ENCODE data around the gene NDFIP1.

Gene NDFIP1

DNA sequence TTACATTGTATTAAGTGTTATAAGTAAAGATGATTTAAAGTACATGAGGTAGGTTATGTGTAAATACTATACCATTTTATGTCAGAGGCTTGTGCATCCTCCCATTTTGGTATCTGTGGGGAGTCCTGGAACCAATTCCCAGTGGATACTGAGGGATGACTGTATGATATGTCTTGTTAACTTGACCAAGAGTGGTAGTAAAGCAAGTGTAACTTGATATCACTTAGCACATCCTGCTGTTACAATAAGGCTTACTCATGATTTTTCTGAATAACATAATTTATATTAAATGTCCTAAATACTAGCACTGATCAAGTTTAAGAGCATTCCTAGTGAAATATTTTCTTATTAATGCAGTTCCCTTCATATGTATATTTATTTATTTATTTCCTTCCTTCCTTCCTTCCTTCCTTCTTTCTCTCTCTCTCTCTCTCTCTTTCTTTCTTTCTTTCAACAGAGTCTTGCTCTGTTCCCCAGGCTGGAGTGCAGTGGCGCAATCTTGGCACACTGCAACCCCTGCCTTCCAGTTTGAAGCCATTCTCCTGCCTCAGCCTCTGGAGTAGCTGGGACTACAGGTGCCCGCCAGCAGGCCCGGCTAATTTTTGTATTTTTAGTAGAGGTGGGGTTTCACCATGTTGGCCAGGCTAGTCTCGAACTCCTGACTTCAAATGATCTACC lies 7.5 kb downstream of the NDFIP1 start (continued):
- TF ChIP-seq, protein P1, sequence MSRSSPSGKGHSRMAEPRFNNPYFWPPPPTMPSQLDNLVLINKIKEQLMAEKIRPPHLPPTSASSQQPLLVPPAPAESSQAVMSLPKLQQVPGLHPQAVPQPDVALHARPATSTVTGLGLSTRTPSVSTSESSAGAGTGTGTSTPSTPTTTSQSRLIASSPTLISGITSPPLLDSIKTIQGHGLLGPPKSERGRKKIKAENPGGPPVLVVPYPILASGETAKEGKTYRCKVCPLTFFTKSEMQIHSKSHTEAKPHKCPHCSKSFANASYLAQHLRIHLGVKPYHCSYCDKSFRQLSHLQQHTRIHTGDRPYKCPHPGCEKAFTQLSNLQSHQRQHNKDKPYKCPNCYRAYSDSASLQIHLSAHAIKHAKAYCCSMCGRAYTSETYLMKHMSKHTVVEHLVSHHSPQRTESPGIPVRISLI (tag by site-specific recombination; IDR thresholded peaks at IDR 0.05), result no peak
- no peak for TF ChIP-seq BCL11B (tag by site-specific recombination; IDR thresholded peaks at IDR 0.05; ENCODE audit: low read depth)
- no peak for TF ChIP-seq ZNF670 (tag by site-specific recombination; IDR thresholded peaks at IDR 0.05; ENCODE audit: low read depth)
- TF ChIP-seq RBAK (tag by site-specific recombination; IDR thresholded peaks at IDR 0.05), result no peak
- TF ChIP-seq ZBTB21 (tag by site-specific recombination; IDR thresholded peaks at IDR 0.05), result no peak
- no peak for TF ChIP-seq FEZF1 (tag by site-specific recombination; IDR thresholded peaks at IDR 0.05)
- no peak for TF ChIP-seq KLF8 (tag by site-specific recombination; IDR thresholded peaks at IDR 0.05)
- TF ChIP-seq ZBTB20 (tag by site-specific recombination; IDR thresholded peaks at IDR 0.05), result no peak
- no peak for TF ChIP-seq ZBTB8A (tag by site-specific recombination; IDR thresholded peaks at IDR 0.05)

DNA sequence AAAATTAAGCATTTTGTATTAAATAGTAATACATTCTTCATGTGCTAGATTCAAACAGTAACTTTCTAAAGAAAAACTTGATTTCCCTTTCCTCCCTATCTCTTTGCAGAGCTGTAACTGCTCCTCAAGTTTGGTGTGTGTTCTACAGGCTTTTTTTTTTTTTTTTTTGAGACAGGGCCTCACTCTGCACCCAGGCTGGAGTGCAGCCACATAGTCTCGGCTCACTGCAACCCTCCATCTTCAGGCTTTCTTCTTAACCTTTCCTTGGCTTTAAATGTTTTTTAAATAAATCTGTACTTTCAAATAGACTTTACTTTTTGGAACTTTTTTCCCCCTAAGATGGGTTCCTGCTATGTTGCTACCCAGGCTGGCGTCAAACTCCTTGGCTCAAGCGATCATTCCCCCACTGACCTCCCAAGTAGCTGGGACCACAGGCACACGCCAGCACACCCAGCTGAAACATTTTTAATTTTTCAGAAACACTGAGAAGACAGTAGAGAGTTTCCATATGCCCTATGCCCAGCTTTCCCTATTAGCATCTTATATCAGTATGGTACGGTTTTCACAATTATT lies 9.1 kb downstream of the NDFIP1 start:
- H3K27ac ChIP-seq (ENCODE audit: extremely low read depth, low read depth, low read length), result no peak overlapping the region
- peaks cover 0 to 15% of the 10 kb centered on the region in 2 experiments; a peak in 2 of 3 replicates for H3K36me3 ChIP-seq (ENCODE audit: control insufficient read depth in 2 of 2, insufficient read depth in 1 of 2, low read length in 2 of 2)
- H3K9me3 ChIP-seq (ENCODE audit: control insufficient read depth, insufficient read depth, low read depth, low read length), result no peaks in the 10 kb centered on the region
- CTCF ChIA-PET, result interaction anchor here (0.7 kb wide), 1 partner anchor 171 kb away, joined by 4 read pairs; no protein-coding TSS in a partner anchor
- POLR2A ChIA-PET, result no interaction called here
- H3K4me1 ChIP-seq (ENCODE audit: control insufficient read depth, insufficient read depth, low read length), result peaks cover 18% of the 10 kb centered on the region
- no peak overlapping the region for H3K4me3 ChIP-seq (ENCODE audit: low read depth, low read length)
- TF ChIP-seq REPIN1 (tag by site-specific recombination; IDR thresholded peaks at IDR 0.05; ENCODE audit: low read depth), result no peak
- no peak for TF ChIP-seq ZNF324 (tag by site-specific recombination; IDR thresholded peaks at IDR 0.05)
- TF ChIP-seq ZBTB1 (tag by site-specific recombination; IDR thresholded peaks at IDR 0.05), result no peak
- TF ChIP-seq ZNF174 (tag by site-specific recombination; IDR thresholded peaks at IDR 0.05), result no peak
- no peak for TF ChIP-seq OSR2 (tag by site-specific recombination; IDR thresholded peaks at IDR 0.05)
- TF ChIP-seq, protein P2, sequence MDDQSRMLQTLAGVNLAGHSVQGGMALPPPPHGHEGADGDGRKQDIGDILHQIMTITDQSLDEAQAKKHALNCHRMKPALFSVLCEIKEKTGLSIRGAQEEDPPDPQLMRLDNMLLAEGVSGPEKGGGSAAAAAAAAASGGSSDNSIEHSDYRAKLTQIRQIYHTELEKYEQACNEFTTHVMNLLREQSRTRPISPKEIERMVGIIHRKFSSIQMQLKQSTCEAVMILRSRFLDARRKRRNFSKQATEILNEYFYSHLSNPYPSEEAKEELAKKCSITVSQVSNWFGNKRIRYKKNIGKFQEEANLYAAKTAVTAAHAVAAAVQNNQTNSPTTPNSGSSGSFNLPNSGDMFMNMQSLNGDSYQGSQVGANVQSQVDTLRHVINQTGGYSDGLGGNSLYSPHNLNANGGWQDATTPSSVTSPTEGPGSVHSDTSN (CRISPR knock-in tag; IDR thresholded peaks at IDR 0.05), result no peak
- TF ChIP-seq, protein P3, sequence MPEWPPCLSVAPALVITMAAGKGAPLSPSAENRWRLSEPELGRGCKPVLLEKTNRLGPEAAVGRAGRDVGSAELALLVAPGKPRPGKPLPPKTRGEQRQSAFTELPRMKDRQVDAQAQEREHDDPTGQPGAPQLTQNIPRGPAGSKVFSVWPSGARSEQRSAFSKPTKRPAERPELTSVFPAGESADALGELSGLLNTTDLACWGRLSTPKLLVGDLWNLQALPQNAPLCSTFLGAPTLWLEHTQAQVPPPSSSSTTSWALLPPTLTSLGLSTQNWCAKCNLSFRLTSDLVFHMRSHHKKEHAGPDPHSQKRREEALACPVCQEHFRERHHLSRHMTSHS (tag by site-specific recombination; IDR thresholded peaks at IDR 0.05), result no peak
- TF ChIP-seq ZNF10 (tag by site-specific recombination; IDR thresholded peaks at IDR 0.05), result no peak
- no peak for TF ChIP-seq GLIS1 (tag by site-specific recombination; IDR thresholded peaks at IDR 0.05)
- no peak for TF ChIP-seq ZNF701 (tag by site-specific recombination; IDR thresholded peaks at IDR 0.05)
- TF ChIP-seq HOXC10 (CRISPR knock-in tag; IDR thresholded peaks at IDR 0.05), result no peak
- no peak for TF ChIP-seq SETDB1 (IDR thresholded peaks at IDR 0.05; ENCODE audit: insufficient read length, low read length)
- no peak for TF ChIP-seq IKZF3 (tag by site-specific recombination; IDR thresholded peaks at IDR 0.05)
- TF ChIP-seq ZNF670 (tag by site-specific recombination; IDR thresholded peaks at IDR 0.05; ENCODE audit: low read depth), result no peak
- no peak for TF ChIP-seq SCRT1 (tag by site-specific recombination; IDR thresholded peaks at IDR 0.05; ENCODE audit: borderline replicate concordance)
- no peak for TF ChIP-seq SP3 (tag by site-specific recombination; IDR thresholded peaks at IDR 0.05)
- TF ChIP-seq, protein P4, sequence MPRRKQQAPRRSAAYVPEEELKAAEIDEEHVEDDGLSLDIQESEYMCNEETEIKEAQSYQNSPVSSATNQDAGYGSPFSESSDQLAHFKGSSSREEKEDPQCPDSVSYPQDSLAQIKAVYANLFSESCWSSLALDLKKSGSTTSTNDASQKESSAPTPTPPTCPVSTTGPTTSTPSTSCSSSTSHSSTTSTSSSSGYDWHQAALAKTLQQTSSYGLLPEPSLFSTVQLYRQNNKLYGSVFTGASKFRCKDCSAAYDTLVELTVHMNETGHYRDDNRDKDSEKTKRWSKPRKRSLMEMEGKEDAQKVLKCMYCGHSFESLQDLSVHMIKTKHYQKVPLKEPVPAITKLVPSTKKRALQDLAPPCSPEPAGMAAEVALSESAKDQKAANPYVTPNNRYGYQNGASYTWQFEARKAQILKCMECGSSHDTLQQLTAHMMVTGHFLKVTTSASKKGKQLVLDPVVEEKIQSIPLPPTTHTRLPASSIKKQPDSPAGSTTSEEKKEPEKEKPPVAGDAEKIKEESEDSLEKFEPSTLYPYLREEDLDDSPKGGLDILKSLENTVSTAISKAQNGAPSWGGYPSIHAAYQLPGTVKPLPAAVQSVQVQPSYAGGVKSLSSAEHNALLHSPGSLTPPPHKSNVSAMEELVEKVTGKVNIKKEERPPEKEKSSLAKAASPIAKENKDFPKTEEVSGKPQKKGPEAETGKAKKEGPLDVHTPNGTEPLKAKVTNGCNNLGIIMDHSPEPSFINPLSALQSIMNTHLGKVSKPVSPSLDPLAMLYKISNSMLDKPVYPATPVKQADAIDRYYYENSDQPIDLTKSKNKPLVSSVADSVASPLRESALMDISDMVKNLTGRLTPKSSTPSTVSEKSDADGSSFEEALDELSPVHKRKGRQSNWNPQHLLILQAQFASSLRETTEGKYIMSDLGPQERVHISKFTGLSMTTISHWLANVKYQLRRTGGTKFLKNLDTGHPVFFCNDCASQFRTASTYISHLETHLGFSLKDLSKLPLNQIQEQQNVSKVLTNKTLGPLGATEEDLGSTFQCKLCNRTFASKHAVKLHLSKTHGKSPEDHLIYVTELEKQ (tag by site-specific recombination; IDR thresholded peaks at IDR 0.05; ENCODE audit: borderline replicate concordance), result no peak
- TF ChIP-seq, protein P5, sequence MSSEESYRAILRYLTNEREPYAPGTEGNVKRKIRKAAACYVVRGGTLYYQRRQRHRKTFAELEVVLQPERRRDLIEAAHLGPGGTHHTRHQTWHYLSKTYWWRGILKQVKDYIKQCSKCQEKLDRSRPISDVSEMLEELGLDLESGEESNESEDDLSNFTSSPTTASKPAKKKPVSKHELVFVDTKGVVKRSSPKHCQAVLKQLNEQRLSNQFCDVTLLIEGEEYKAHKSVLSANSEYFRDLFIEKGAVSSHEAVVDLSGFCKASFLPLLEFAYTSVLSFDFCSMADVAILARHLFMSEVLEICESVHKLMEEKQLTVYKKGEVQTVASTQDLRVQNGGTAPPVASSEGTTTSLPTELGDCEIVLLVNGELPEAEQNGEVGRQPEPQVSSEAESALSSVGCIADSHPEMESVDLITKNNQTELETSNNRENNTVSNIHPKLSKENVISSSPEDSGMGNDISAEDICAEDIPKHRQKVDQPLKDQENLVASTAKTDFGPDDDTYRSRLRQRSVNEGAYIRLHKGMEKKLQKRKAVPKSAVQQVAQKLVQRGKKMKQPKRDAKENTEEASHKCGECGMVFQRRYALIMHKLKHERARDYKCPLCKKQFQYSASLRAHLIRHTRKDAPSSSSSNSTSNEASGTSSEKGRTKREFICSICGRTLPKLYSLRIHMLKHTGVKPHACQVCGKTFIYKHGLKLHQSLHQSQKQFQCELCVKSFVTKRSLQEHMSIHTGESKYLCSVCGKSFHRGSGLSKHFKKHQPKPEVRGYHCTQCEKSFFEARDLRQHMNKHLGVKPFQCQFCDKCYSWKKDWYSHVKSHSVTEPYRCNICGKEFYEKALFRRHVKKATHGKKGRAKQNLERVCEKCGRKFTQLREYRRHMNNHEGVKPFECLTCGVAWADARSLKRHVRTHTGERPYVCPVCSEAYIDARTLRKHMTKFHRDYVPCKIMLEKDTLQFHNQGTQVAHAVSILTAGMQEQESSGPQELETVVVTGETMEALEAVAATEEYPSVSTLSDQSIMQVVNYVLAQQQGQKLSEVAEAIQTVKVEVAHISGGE (tag by site-specific recombination; conservative IDR thresholded peaks at IDR 0.05; ENCODE audit: low read depth), result no peak

All from HEK293 (cell line).